WTC11 (cell line): ENCODE data around the gene CNMD. TPM values are rescaled to one million over a fixed set of nuclear protein-coding genes. Genes with fewer than 3 reads are reported as not detected.

Experiments used
- ATAC-seq: fragments of 200-7000 bp; cut with Tn5 transposase; 2 replicates; pipeline ENCODE4 v1.10.0; 2021; ENCODE audit warnings: mild to moderate bottlenecking, moderate library complexity
- CTCF ChIA-PET: fragments of 300-600 bp; sonication (Branson Sonifier 250); formaldehyde crosslinking; loops from one replicate; lab custom pipeline; 2021; ENCODE audit warnings: antibody characterized with exemption; lab: Charles Lee
- POLR2A ChIA-PET: fragments of 350-600 bp; sonication (Branson Sonifier 250); formaldehyde crosslinking; loops from one replicate; lab custom pipeline; 2021; ENCODE audit warnings: antibody characterized with exemption; lab: Charles Lee
- DNase-seq: peaks from one replicate; pipeline ENCODE4 v3.0.0; 2021; ENCODE audit warnings: low spot score
- H3K27ac Mint-ChIP-seq: 2 replicates; pipeline ENCODE4 v1.8.0; 2021; ENCODE audit warnings: mixed read lengths
- H3K27me3 Mint-ChIP-seq: 2 replicates; pipeline ENCODE4 v1.8.0; 2021; ENCODE audit warnings: low read depth, mild to moderate bottlenecking, moderate library complexity, mixed read lengths
- H3K36me3 Mint-ChIP-seq: 2 replicates; pipeline ENCODE4 v1.8.0; 2021; ENCODE audit warnings: mixed read lengths
- H3K4me1 Mint-ChIP-seq: 2 replicates; pipeline ENCODE4 v1.8.0; 2022; ENCODE audit warnings: mixed read lengths
- H3K4me3 Mint-ChIP-seq: 2 replicates; pipeline ENCODE4 v1.8.0; 2021; ENCODE audit warnings: mild to moderate bottlenecking, moderate library complexity, mixed read lengths
- H3K9me3 Mint-ChIP-seq: 2 replicates; pipeline ENCODE4 v1.8.0; 2021; ENCODE audit warnings: mixed read lengths
- ATF3 ChIP-seq: sonication (generic); formaldehyde crosslinking; conservative IDR thresholded peaks from 2 replicates; pipeline ENCODE4 v1.8.1; 2022; ENCODE audit warnings: mild to moderate bottlenecking, missing genetic modification reagents
- CBFB ChIP-seq: sonication (generic); formaldehyde crosslinking; IDR thresholded peaks from 2 replicates; pipeline ENCODE4 v1.8.1; 2022; ENCODE audit warnings: mild to moderate bottlenecking, low read depth, missing genetic modification reagents
- CREB1 ChIP-seq: sonication (generic); formaldehyde crosslinking; IDR thresholded peaks from 2 replicates; pipeline ENCODE4 v1.8.0; 2023; ENCODE audit warnings: mild to moderate bottlenecking, missing genetic modification reagents
- CREM ChIP-seq: sonication (generic); formaldehyde crosslinking; IDR thresholded peaks from 2 replicates; pipeline ENCODE4 v1.8.1; 2022; ENCODE audit warnings: mild to moderate bottlenecking, missing genetic modification reagents, moderate library complexity
- EMX1 ChIP-seq: fragments of 250-450 bp; sonication (Bioruptor Pico); IDR thresholded peaks from 2 replicates; pipeline ENCODE4 v1.8.0; 2021; ENCODE audit warnings: mild to moderate bottlenecking
- FOXK1 ChIP-seq: sonication (generic); formaldehyde crosslinking; IDR thresholded peaks from 2 replicates; pipeline ENCODE4 v1.8.0; 2022; ENCODE audit warnings: mild to moderate bottlenecking, moderate library complexity, missing genetic modification reagents
- HMGA2 ChIP-seq: fragments of 250-450 bp; sonication (Bioruptor Pico); IDR thresholded peaks from 2 replicates; pipeline ENCODE4 v1.4.0; 2021; ENCODE audit warnings: mild to moderate bottlenecking, moderate library complexity
- IRF2 ChIP-seq: sonication (generic); formaldehyde crosslinking; IDR thresholded peaks from 2 replicates; pipeline ENCODE4 v1.8.0; 2022; ENCODE audit warnings: low read depth, missing genetic modification reagents, borderline replicate concordance
- MYBL2 ChIP-seq: sonication (generic); formaldehyde crosslinking; IDR thresholded peaks from 2 replicates; pipeline ENCODE4 v1.8.1; 2023; ENCODE audit warnings: mild to moderate bottlenecking, moderate library complexity, missing genetic modification reagents
- PREB ChIP-seq: sonication (generic); formaldehyde crosslinking; IDR thresholded peaks from 2 replicates; pipeline ENCODE4 v1.8.1; 2022; ENCODE audit warnings: mild to moderate bottlenecking, missing genetic modification reagents, moderate library complexity, borderline replicate concordance
- PRRX2 ChIP-seq: fragments of 250-450 bp; sonication (Bioruptor Pico); IDR thresholded peaks from 2 replicates; pipeline ENCODE4 v1.8.0; 2021; ENCODE audit warnings: mild to moderate bottlenecking
- TCF7 ChIP-seq: sonication (generic); formaldehyde crosslinking; IDR thresholded peaks from 2 replicates; pipeline ENCODE4 v1.8.0; 2022; ENCODE audit warnings: mild to moderate bottlenecking, low read depth, missing genetic modification reagents, moderate library complexity
- USF1 ChIP-seq: sonication (generic); formaldehyde crosslinking; IDR thresholded peaks from 2 replicates; pipeline ENCODE4 v1.8.0; 2022; ENCODE audit warnings: mild to moderate bottlenecking, missing genetic modification reagents
- ZNF317 ChIP-seq: sonication (generic); formaldehyde crosslinking; IDR thresholded peaks from 2 replicates; pipeline ENCODE4 v1.8.1; 2023; ENCODE audit warnings: low read depth, mild to moderate bottlenecking, moderate library complexity, missing genetic modification reagents, borderline replicate concordance
- ZNF416 ChIP-seq: fragments of 250-450 bp; sonication (Bioruptor Pico); IDR thresholded peaks from 2 replicates; pipeline ENCODE4 v1.9.0; 2021; ENCODE audit warnings: mild to moderate bottlenecking, inconsistent platforms
- ZNF532 ChIP-seq: fragments of 250-450 bp; sonication (Bioruptor Pico); IDR thresholded peaks from 2 replicates; pipeline ENCODE4 v1.9.0; 2021; ENCODE audit warnings: mild to moderate bottlenecking, borderline replicate concordance
- ZSCAN18 ChIP-seq: fragments of 250-450 bp; sonication (Bioruptor Pico); IDR thresholded peaks from 2 replicates; pipeline ENCODE4 v2.1.2; 2022; ENCODE audit warnings: mild to moderate bottlenecking, moderate library complexity
- total RNA-seq: library from RNA; stranded (reverse); gene quantifications from 3 replicates; pipeline ENCODE4 v1.2.3, GENCODE V29; 2021
- TF ChIP-seq, protein P1 (sequence below): fragments of 250-450 bp; sonication (Bioruptor Pico); conservative IDR thresholded peaks from 2 replicates; pipeline ENCODE4 v1.9.0; 2021; ENCODE audit warnings: mild to moderate bottlenecking
- TF ChIP-seq, protein P2 (sequence below): fragments of 250-450 bp; sonication (Bioruptor Pico); IDR thresholded peaks from 2 replicates; pipeline ENCODE4 v1.9.0; 2021; ENCODE audit warnings: moderate library complexity, mild to moderate bottlenecking, inconsistent platforms, borderline replicate concordance
- TF ChIP-seq, protein P3 (sequence below): sonication (generic); formaldehyde crosslinking; IDR thresholded peaks from 2 replicates; pipeline ENCODE4 v1.8.1; 2023; ENCODE audit warnings: mild to moderate bottlenecking, missing genetic modification reagents, borderline replicate concordance

CNMD gene
- total RNA-seq, 1 experiment from 2014 or later = 95.1 TPM

- no peaks in the 10 kb centered on the region for H3K27me3 Mint-ChIP-seq
- POLR2A ChIA-PET = interaction anchor here (1.0 to 1.5 kb wide), 2 partner anchors 8 to 283 kb away, joined by 3 read pairs; no protein-coding TSS in a partner anchor
- TF ChIP-seq CREM (CRISPR knock-in tag) (no peak), IRF2 (no peak), ZNF317 (CRISPR knock-in tag) (no peak), MYBL2 (CRISPR knock-in tag) (no peak), ATF3 (CRISPR knock-in tag) (no peak), CREB1 (CRISPR knock-in tag) (no peak), PREB (no peak), EMX1 (CRISPR knock-in tag) (no peak), CBFB (no peak), PRRX2 (CRISPR knock-in tag) (no peak), HMGA2 (CRISPR knock-in tag) (no peak), ZNF532 (CRISPR knock-in tag) (no peak), TCF7 (CRISPR knock-in tag) (no peak), ZSCAN18 (CRISPR knock-in tag) (no peak), USF1 (CRISPR knock-in tag) (no peak), ZNF416 (CRISPR knock-in tag) (no peak), FOXK1 (CRISPR knock-in tag) (no peak)
- TF ChIP-seq, protein P1, sequence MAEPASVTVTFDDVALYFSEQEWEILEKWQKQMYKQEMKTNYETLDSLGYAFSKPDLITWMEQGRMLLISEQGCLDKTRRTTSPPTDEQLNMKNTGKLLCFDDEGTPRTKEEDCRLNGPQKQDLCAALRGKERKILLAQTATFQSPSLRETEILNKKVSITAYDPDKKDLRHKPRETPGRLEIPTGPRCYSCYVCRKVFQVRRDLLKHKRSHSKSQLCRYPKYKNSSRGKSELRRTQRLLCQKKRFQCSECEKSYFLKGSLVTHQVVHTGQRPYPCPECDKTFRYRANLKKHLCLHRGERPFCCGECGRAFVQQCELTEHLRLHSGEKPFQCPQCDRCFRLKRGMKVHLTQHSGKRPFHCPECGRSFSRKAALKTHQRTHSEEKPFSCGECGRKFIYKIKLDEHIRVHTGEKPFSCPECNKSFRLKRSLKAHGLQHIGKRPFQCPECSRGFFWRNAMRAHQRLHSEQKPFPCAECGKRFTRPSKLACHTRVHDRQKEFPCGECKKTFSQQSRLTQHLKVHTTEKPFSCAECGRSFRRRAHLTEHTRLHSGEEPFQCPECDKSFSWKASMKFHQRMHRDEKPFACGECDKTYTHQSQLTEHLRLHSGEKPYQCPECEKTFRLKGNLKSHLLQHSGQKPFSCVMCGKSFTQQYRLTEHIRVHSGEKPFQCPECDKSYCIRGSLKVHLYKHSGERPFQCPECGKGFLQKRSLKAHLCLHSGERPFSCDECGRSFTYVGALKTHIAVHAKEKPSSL (CRISPR knock-in tag) = no peak
- TF ChIP-seq, protein P2, sequence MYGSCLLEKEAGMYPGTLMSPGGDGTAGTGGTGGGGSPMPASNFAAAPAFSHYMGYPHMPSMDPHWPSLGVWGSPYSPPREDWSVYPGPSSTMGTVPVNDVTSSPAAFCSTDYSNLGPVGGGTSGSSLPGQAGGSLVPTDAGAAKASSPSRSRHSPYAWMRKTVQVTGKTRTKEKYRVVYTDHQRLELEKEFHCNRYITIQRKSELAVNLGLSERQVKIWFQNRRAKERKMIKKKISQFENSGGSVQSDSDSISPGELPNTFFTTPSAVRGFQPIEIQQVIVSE (CRISPR knock-in tag) = no peak
- TF ChIP-seq, protein P3, sequence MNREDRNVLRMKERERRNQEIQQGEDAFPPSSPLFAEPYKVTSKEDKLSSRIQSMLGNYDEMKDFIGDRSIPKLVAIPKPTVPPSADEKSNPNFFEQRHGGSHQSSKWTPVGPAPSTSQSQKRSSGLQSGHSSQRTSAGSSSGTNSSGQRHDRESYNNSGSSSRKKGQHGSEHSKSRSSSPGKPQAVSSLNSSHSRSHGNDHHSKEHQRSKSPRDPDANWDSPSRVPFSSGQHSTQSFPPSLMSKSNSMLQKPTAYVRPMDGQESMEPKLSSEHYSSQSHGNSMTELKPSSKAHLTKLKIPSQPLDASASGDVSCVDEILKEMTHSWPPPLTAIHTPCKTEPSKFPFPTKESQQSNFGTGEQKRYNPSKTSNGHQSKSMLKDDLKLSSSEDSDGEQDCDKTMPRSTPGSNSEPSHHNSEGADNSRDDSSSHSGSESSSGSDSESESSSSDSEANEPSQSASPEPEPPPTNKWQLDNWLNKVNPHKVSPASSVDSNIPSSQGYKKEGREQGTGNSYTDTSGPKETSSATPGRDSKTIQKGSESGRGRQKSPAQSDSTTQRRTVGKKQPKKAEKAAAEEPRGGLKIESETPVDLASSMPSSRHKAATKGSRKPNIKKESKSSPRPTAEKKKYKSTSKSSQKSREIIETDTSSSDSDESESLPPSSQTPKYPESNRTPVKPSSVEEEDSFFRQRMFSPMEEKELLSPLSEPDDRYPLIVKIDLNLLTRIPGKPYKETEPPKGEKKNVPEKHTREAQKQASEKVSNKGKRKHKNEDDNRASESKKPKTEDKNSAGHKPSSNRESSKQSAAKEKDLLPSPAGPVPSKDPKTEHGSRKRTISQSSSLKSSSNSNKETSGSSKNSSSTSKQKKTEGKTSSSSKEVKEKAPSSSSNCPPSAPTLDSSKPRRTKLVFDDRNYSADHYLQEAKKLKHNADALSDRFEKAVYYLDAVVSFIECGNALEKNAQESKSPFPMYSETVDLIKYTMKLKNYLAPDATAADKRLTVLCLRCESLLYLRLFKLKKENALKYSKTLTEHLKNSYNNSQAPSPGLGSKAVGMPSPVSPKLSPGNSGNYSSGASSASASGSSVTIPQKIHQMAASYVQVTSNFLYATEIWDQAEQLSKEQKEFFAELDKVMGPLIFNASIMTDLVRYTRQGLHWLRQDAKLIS = no peak
- TF ChIP-seq, all 79 proteins: peak for 0
- Mint-ChIP-seq H3K36me3 (peaks cover 29% of the 10 kb centered on the region), H3K4me3 (no peak overlapping the region), H3K4me1 (peaks cover 39% of the 10 kb centered on the region), H3K9me3 (peaks cover 8% of the 10 kb centered on the region; the same call in 1 of the 2 replicates), H3K27ac (no peak overlapping the region)
- CTCF ChIA-PET = interaction anchor here (1.5 to 1.8 kb wide), 2 partner anchors 69 to 418 kb away, joined by 4 to 5 read pairs; no protein-coding TSS in a partner anchor
- ATAC-seq (no peak), DNase-seq (no peak)
Observed at GRCh38 chr13:52734075-52734623, 5.5 kb downstream of the CNMD start.
